ENCODE results near the gene ITGA11. TPM values are rescaled to one million over a fixed set of nuclear protein-coding genes. Genes with fewer than 3 reads are reported as not detected.

ITGA11 gene
- total and polyA plus RNA-seq, 2 donors (not counting 1 experiment from before 2014, with no cell fraction given): not detected

GRCh38 chr15:68401496-68402431 lies 30.2 kb downstream of the ITGA11 start:
- peaks cover 0 to 12% (median 0%) of the 10 kb centered on the region in 3 donors for H3K9me3 ChIP-seq (ENCODE audit: control extremely low read depth in 1 of 3, control insufficient read depth in 2 of 3, insufficient read depth in 1 of 3, low read length in 2 of 3)
- Mint-ChIP-seq H3K4me3 (no peak overlapping the region), H3K27me3 (no peaks in the 10 kb centered on the region), H3K4me1 (no peaks in the 10 kb centered on the region), H3K27ac (no peak overlapping the region), H3K9me3 (ENCODE audit: insufficient read depth) (no peaks in the 10 kb centered on the region)
- WGBS (ENCODE audit: insufficient coverage): 94% methylated on average over 7 of the region's 11 CpGs
- no peaks in the 10 kb centered on the region for H4K20me1 ChIP-seq (ENCODE audit: control insufficient read depth, insufficient read depth, low read length, poor library complexity, severe bottlenecking)
- H3K27ac ChIP-seq (ENCODE audit: low read length in 2 of 2): no peak overlapping the region
- intact Hi-C loops (cut with micrococcal nuclease): no loop called here
- H3K4me1 ChIP-seq (ENCODE audit: control insufficient read depth in 2 of 2, insufficient read depth in 2 of 2, low read length in 2 of 2): no peaks in the 10 kb centered on the region
- DNase-seq: no peak
- no peak overlapping the region for H3K9ac ChIP-seq (ENCODE audit: low read length)
- ATAC-seq (ENCODE audit: low read depth): no peak
- no peaks in the 10 kb centered on the region for H3K36me3 ChIP-seq (replicated peaks in 1 of 2; ENCODE audit: control extremely low read depth in 1 of 2, control insufficient read depth in 1 of 2, extremely low read depth in 1 of 2, insufficient read depth in 2 of 2, low read length in 1 of 2)
- H3K4me2 ChIP-seq (replicated peaks; ENCODE audit: low read depth, low read length, poor library complexity, severe bottlenecking): no peak overlapping the region
- H3K4me3 ChIP-seq (ENCODE audit: control extremely low read depth in 1 of 5, extremely low read depth in 1 of 5, insufficient read depth in 1 of 5, low read depth in 2 of 5, low read length in 4 of 5): no peak overlapping the region
- CTCF ChIA-PET: no interaction called here
- POLR2A ChIA-PET: no interaction called here
- TF ChIP-seq, protein P1, sequence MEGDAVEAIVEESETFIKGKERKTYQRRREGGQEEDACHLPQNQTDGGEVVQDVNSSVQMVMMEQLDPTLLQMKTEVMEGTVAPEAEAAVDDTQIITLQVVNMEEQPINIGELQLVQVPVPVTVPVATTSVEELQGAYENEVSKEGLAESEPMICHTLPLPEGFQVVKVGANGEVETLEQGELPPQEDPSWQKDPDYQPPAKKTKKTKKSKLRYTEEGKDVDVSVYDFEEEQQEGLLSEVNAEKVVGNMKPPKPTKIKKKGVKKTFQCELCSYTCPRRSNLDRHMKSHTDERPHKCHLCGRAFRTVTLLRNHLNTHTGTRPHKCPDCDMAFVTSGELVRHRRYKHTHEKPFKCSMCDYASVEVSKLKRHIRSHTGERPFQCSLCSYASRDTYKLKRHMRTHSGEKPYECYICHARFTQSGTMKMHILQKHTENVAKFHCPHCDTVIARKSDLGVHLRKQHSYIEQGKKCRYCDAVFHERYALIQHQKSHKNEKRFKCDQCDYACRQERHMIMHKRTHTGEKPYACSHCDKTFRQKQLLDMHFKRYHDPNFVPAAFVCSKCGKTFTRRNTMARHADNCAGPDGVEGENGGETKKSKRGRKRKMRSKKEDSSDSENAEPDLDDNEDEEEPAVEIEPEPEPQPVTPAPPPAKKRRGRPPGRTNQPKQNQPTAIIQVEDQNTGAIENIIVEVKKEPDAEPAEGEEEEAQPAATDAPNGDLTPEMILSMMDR (IDR thresholded peaks at IDR 0.05): no peak
- no peak for TF ChIP-seq EZH2 (IDR thresholded peaks at IDR 0.05; ENCODE audit: borderline replicate concordance, insufficient read depth, low read depth, low read length, poor library complexity, severe bottlenecking)
- no peak overlapping the region for H2AFZ ChIP-seq (ENCODE audit: insufficient read depth, low read depth, low read length, poor library complexity, severe bottlenecking)
- H3K27me3 ChIP-seq (replicated peaks in 1 of 4; ENCODE audit: control extremely low read depth in 1 of 4, control insufficient read depth in 3 of 4, insufficient read depth in 4 of 4, low read length in 3 of 4): no peaks in the 10 kb centered on the region
- no peaks in the 10 kb centered on the region for H3K79me2 ChIP-seq (ENCODE audit: control insufficient read depth, insufficient read depth, low read length)

GRCh38 chr15:68400066-68400456 lies 31.9 kb downstream of the ITGA11 start:
- H3K4me1 ChIP-seq (ENCODE audit: control insufficient read depth in 2 of 2, insufficient read depth in 2 of 2, low read length in 2 of 2): no peaks in the 10 kb centered on the region
- no peak overlapping the region for H3K27ac Mint-ChIP-seq
- H3K4me2 ChIP-seq (replicated peaks; ENCODE audit: low read depth, low read length, poor library complexity, severe bottlenecking): no peak overlapping the region
- H2AFZ ChIP-seq (ENCODE audit: insufficient read depth, low read depth, low read length, poor library complexity, severe bottlenecking): no peak overlapping the region
- H3K36me3 ChIP-seq (replicated peaks in 1 of 2; ENCODE audit: control extremely low read depth in 1 of 2, control insufficient read depth in 1 of 2, extremely low read depth in 1 of 2, insufficient read depth in 2 of 2, low read length in 1 of 2): no peaks in the 10 kb centered on the region
- POLR2A ChIA-PET: no interaction called here
- ATAC-seq (ENCODE audit: low read depth): no peak
- no peaks in the 10 kb centered on the region for H3K79me2 ChIP-seq (ENCODE audit: control insufficient read depth, insufficient read depth, low read length)
- DNase-seq: no peak
- no CpG with 5 or more reads among the region's 1 CpG for WGBS (ENCODE audit: insufficient coverage)
- H3K27me3 Mint-ChIP-seq: peaks cover 4% of the 10 kb centered on the region
- CTCF ChIA-PET: no interaction called here
- TF ChIP-seq EZH2 (IDR thresholded peaks at IDR 0.05; ENCODE audit: borderline replicate concordance, insufficient read depth, low read depth, low read length, poor library complexity, severe bottlenecking): no peak
- TF ChIP-seq, protein P1 (IDR thresholded peaks at IDR 0.05): no peak
- no peaks in the 10 kb centered on the region for H3K4me1 Mint-ChIP-seq
- no peak overlapping the region for H3K27ac ChIP-seq (ENCODE audit: low read length in 2 of 2)
- no peaks in the 10 kb centered on the region for H3K27me3 ChIP-seq (replicated peaks in 1 of 4; ENCODE audit: control extremely low read depth in 1 of 4, control insufficient read depth in 3 of 4, insufficient read depth in 4 of 4, low read length in 3 of 4)
- peaks cover 2% of the 10 kb centered on the region for H3K9me3 Mint-ChIP-seq (ENCODE audit: insufficient read depth)
- no peaks in the 10 kb centered on the region for H4K20me1 ChIP-seq (ENCODE audit: control insufficient read depth, insufficient read depth, low read length, poor library complexity, severe bottlenecking)
- intact Hi-C loops (cut with micrococcal nuclease): no loop called here
- H3K4me3 ChIP-seq (ENCODE audit: control extremely low read depth in 1 of 5, extremely low read depth in 1 of 5, insufficient read depth in 1 of 5, low read depth in 2 of 5, low read length in 4 of 5): no peak overlapping the region
- H3K9me3 ChIP-seq (ENCODE audit: control extremely low read depth in 1 of 3, control insufficient read depth in 2 of 3, insufficient read depth in 1 of 3, low read length in 2 of 3): peaks cover 0 to 12% (median 0%) of the 10 kb centered on the region in 3 donors
- no peak overlapping the region for H3K9ac ChIP-seq (ENCODE audit: low read length)
- no peak overlapping the region for H3K4me3 Mint-ChIP-seq
